WTC11 (cell line): ENCODE measurements around the gene CINP. TPM values are rescaled to one million over a fixed set of nuclear protein-coding genes. Genes with fewer than 3 reads are reported as not detected.

Experiments
- ATAC-seq: fragments of 200-7000 bp; cut with Tn5 transposase; 2 replicates; pipeline ENCODE4 v1.10.0; 2021; ENCODE audit warnings: mild to moderate bottlenecking, moderate library complexity
- CTCF ChIA-PET: fragments of 300-600 bp; sonication (Branson Sonifier 250); formaldehyde crosslinking; loops from one replicate; lab custom pipeline; 2021; ENCODE audit warnings: antibody characterized with exemption; lab: Charles Lee
- POLR2A ChIA-PET: fragments of 350-600 bp; sonication (Branson Sonifier 250); formaldehyde crosslinking; loops from one replicate; lab custom pipeline; 2021; ENCODE audit warnings: antibody characterized with exemption; lab: Charles Lee
- DNase-seq: peaks from one replicate; pipeline ENCODE4 v3.0.0; 2021; ENCODE audit warnings: low spot score
- H3K27ac Mint-ChIP-seq: 2 replicates; pipeline ENCODE4 v1.8.0; 2021; ENCODE audit warnings: mixed read lengths
- H3K27me3 Mint-ChIP-seq: 2 replicates; pipeline ENCODE4 v1.8.0; 2021; ENCODE audit warnings: low read depth, mild to moderate bottlenecking, moderate library complexity, mixed read lengths
- H3K36me3 Mint-ChIP-seq: 2 replicates; pipeline ENCODE4 v1.8.0; 2021; ENCODE audit warnings: mixed read lengths
- H3K4me1 Mint-ChIP-seq: 2 replicates; pipeline ENCODE4 v1.8.0; 2022; ENCODE audit warnings: mixed read lengths
- H3K4me3 Mint-ChIP-seq: 2 replicates; pipeline ENCODE4 v1.8.0; 2021; ENCODE audit warnings: mild to moderate bottlenecking, moderate library complexity, mixed read lengths
- H3K9me3 Mint-ChIP-seq: 2 replicates; pipeline ENCODE4 v1.8.0; 2021; ENCODE audit warnings: mixed read lengths
- AFF4 ChIP-seq: sonication (generic); formaldehyde crosslinking; IDR thresholded peaks from 2 replicates; pipeline ENCODE4 v1.8.1; 2023; ENCODE audit warnings: mild to moderate bottlenecking, missing genetic modification reagents, borderline replicate concordance
- AR ChIP-seq: fragments of 250-450 bp; sonication (Bioruptor Pico); IDR thresholded peaks from 2 replicates; pipeline ENCODE4 v1.9.0; 2021; ENCODE audit warnings: mild to moderate bottlenecking
- ARID4B ChIP-seq: sonication (generic); formaldehyde crosslinking; IDR thresholded peaks from 2 replicates; pipeline ENCODE4 v1.8.0; 2023; ENCODE audit warnings: missing genetic modification reagents, mild to moderate bottlenecking, borderline replicate concordance
- CBFB ChIP-seq: sonication (generic); formaldehyde crosslinking; IDR thresholded peaks from 2 replicates; pipeline ENCODE4 v1.8.1; 2022; ENCODE audit warnings: mild to moderate bottlenecking, low read depth, missing genetic modification reagents
- PRRX2 ChIP-seq: fragments of 250-450 bp; sonication (Bioruptor Pico); IDR thresholded peaks from 2 replicates; pipeline ENCODE4 v1.8.0; 2021; ENCODE audit warnings: mild to moderate bottlenecking
- RORB ChIP-seq: fragments of 250-450 bp; sonication (Bioruptor Pico); IDR thresholded peaks from 2 replicates; pipeline ENCODE4 v1.9.0; 2021; ENCODE audit warnings: mild to moderate bottlenecking
- SP1 ChIP-seq: sonication (generic); formaldehyde crosslinking; conservative IDR thresholded peaks from 2 replicates; pipeline ENCODE4 v1.8.1; 2022; ENCODE audit warnings: missing genetic modification reagents
- STAT6 ChIP-seq: sonication (generic); formaldehyde crosslinking; conservative IDR thresholded peaks from 2 replicates; pipeline ENCODE4 v1.8.1; 2023; ENCODE audit warnings: mild to moderate bottlenecking, low read depth, missing genetic modification reagents, moderate library complexity
- USF1 ChIP-seq: sonication (generic); formaldehyde crosslinking; IDR thresholded peaks from 2 replicates; pipeline ENCODE4 v1.8.0; 2022; ENCODE audit warnings: mild to moderate bottlenecking, missing genetic modification reagents
- ZNF396 ChIP-seq: fragments of 250-450 bp; sonication (Bioruptor Pico); IDR thresholded peaks from 2 replicates; pipeline ENCODE4 v1.8.0; 2021; ENCODE audit warnings: mild to moderate bottlenecking, moderate library complexity, borderline replicate concordance
- ZNF512 ChIP-seq: sonication (generic); formaldehyde crosslinking; IDR thresholded peaks from 2 replicates; pipeline ENCODE4 v1.8.1; 2022; ENCODE audit warnings: missing genetic modification reagents, borderline replicate concordance
- ZNF532 ChIP-seq: fragments of 250-450 bp; sonication (Bioruptor Pico); IDR thresholded peaks from 2 replicates; pipeline ENCODE4 v1.9.0; 2021; ENCODE audit warnings: mild to moderate bottlenecking, borderline replicate concordance
- total RNA-seq: library from RNA; stranded (reverse); gene quantifications from 3 replicates; pipeline ENCODE4 v1.2.3, GENCODE V29; 2021

CINP gene
- total RNA-seq, 1 experiment from 2014 or later, result 38.3 TPM

GRCh38 chr14:102360388-102360787 lies 2.3 kb downstream of the CINP start:
- DNase-seq (no peak), ATAC-seq (no peak)
- TF ChIP-seq CBFB (no peak), STAT6 (CRISPR knock-in tag) (no peak), ARID4B (CRISPR knock-in tag) (no peak), ZNF396 (CRISPR knock-in tag) (no peak)
- peaks cover 8% of the 10 kb centered on the region for H3K4me1 Mint-ChIP-seq
- H3K27me3 Mint-ChIP-seq, result no peaks in the 10 kb centered on the region
- no peaks in the 10 kb centered on the region for H3K9me3 Mint-ChIP-seq
- POLR2A ChIA-PET, result no interaction called here
- H3K4me3 Mint-ChIP-seq, result no peak overlapping the region
- CTCF ChIA-PET, result no interaction called here
- no peak overlapping the region for H3K27ac Mint-ChIP-seq
- H3K36me3 Mint-ChIP-seq, result peaks cover 10% of the 10 kb centered on the region

GRCh38 chr14:102359341-102359740 lies 3.3 kb downstream of the CINP start:
- H3K4me1 Mint-ChIP-seq, result peaks cover 8% of the 10 kb centered on the region
- POLR2A ChIA-PET, result no interaction called here
- H3K9me3 Mint-ChIP-seq, result no peaks in the 10 kb centered on the region
- ATAC-seq (no peak), DNase-seq (no peak)
- H3K4me3 Mint-ChIP-seq, result no peak overlapping the region
- peaks cover 13% of the 10 kb centered on the region for H3K36me3 Mint-ChIP-seq
- CTCF ChIA-PET, result no interaction called here
- no peaks in the 10 kb centered on the region for H3K27me3 Mint-ChIP-seq
- H3K27ac Mint-ChIP-seq, result no peak overlapping the region
- TF ChIP-seq USF1 (CRISPR knock-in tag) (no peak), AFF4 (CRISPR knock-in tag) (no peak), RORB (CRISPR knock-in tag) (no peak), ZNF532 (no peak), AR (no peak), ZNF512 (CRISPR knock-in tag) (no peak), PRRX2 (CRISPR knock-in tag) (no peak), SP1 (CRISPR knock-in tag) (no peak)
